ENCODE measurements around the gene TMEM217.

- TF ChIP-seq, protein P1, sequence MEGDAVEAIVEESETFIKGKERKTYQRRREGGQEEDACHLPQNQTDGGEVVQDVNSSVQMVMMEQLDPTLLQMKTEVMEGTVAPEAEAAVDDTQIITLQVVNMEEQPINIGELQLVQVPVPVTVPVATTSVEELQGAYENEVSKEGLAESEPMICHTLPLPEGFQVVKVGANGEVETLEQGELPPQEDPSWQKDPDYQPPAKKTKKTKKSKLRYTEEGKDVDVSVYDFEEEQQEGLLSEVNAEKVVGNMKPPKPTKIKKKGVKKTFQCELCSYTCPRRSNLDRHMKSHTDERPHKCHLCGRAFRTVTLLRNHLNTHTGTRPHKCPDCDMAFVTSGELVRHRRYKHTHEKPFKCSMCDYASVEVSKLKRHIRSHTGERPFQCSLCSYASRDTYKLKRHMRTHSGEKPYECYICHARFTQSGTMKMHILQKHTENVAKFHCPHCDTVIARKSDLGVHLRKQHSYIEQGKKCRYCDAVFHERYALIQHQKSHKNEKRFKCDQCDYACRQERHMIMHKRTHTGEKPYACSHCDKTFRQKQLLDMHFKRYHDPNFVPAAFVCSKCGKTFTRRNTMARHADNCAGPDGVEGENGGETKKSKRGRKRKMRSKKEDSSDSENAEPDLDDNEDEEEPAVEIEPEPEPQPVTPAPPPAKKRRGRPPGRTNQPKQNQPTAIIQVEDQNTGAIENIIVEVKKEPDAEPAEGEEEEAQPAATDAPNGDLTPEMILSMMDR (IDR thresholded peaks at IDR 0.05), result no peak
- TF ChIP-seq POLR2A (IDR thresholded peaks at IDR 0.05), result no peak
Measured at GRCh38 chr6:37212268-37212667, 45.7 kb downstream of the TMEM217 start.

All from esophagus squamous epithelium (tissue), 4 donors.